Omental fat pad (tissue), 4 donors: ENCODE data around the gene NFIB. TPM values are rescaled to one million over a fixed set of nuclear protein-coding genes. Genes with fewer than 3 reads are reported as not detected.

Experiments
- ATAC-seq: fragments of 150-250 bp; one replicate; pipeline ENCODE4 v1.9.1; 2016; ENCODE audit warnings: mild to moderate bottlenecking, moderate library complexity; ENCODE audit not compliant: low FRiP score
- DNase-seq: peaks from one replicate; pipeline ENCODE4 v3.0.0-alpha.2; 2019; ENCODE audit warnings: low spot score
- total RNA-seq, 4 donors: library from RNA; depleted of rRNA; stranded (reverse); fragments of >200 nt; gene quantifications; one replicate each; pipeline ENCODE4 v1.1.0, GENCODE V29; 2016
- TF ChIP-seq, protein P1 (sequence below), 3 donors: fragments of 450-650 bp; IDR thresholded peaks; one replicate each; pipeline ENCODE4 v1.5.1; 2016 to 2017; ENCODE audit warnings: antibody characterized with exemption in 3 of 3, mild to moderate bottlenecking in 3 of 3, moderate library complexity in 2 of 3

NFIB gene
- total RNA-seq, 4 donors from 2014 or later, result 55.1 to 265 (median 106) TPM

DNA sequence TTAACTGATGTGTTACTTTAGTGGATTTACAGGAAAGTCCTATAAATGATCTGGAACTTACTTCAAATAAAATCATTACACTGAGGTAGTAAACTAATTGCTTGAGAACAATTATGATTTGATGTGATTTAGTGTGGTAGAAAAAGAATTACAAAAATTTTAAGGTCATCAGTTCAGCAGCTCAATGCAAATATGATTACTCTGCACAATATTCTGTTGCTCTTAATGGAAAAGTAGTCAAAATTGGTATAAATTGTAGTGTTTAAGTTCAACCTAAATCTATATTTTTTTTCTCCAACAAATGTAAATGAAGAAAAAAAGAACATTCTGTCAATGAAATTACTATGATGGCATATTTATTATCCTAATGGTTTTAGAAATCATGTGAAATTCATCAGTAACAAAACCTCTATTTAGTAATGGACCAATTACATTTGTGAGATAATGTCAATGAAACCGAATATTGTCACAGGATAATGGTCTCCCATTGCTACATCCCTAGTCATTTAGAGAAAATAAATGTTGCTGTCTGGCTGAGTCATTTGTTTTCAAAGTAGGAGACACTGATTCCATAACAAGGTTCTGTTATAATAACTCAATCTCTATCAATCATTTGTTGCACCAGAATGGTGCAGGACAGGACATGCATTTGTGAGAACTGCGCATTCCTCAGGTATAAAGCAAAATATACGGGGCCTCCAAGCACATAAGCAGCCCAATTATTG lies 177.1 kb downstream of the NFIB start:
- ATAC-seq (no peak), DNase-seq (no peak)
- TF ChIP-seq, protein P1, sequence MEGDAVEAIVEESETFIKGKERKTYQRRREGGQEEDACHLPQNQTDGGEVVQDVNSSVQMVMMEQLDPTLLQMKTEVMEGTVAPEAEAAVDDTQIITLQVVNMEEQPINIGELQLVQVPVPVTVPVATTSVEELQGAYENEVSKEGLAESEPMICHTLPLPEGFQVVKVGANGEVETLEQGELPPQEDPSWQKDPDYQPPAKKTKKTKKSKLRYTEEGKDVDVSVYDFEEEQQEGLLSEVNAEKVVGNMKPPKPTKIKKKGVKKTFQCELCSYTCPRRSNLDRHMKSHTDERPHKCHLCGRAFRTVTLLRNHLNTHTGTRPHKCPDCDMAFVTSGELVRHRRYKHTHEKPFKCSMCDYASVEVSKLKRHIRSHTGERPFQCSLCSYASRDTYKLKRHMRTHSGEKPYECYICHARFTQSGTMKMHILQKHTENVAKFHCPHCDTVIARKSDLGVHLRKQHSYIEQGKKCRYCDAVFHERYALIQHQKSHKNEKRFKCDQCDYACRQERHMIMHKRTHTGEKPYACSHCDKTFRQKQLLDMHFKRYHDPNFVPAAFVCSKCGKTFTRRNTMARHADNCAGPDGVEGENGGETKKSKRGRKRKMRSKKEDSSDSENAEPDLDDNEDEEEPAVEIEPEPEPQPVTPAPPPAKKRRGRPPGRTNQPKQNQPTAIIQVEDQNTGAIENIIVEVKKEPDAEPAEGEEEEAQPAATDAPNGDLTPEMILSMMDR (IDR thresholded peaks at IDR 0.05), result no peak

DNA sequence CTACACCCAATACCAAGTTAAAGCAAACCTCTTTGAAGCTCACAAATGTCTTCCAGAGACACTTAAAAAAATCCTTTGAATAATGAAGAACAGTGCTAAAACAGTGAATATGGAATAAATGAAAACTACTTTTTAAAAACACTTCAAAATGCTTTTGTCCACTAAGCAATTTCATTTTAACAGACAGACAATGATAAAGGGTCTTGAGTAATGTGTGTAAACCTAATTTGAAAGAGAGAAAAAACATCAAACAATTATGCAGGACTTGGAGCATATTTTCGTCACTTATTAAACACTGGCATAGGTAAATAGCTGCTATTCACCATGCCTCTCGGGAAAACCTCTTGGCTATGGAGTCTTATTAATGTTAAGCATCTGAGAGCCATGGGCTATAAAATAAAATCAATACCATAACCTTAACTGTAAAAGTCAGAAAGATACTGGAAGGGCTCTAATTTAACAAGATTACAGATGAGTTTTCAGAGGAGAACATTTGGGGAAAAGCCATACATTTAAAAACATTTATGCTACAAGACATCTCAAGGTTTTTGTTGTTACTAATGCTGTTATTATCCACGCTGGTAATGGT lies 177.8 kb downstream of the NFIB start:
- ATAC-seq (no peak), DNase-seq (no peak)
- TF ChIP-seq, protein P1 (IDR thresholded peaks at IDR 0.05), result no peak

DNA sequence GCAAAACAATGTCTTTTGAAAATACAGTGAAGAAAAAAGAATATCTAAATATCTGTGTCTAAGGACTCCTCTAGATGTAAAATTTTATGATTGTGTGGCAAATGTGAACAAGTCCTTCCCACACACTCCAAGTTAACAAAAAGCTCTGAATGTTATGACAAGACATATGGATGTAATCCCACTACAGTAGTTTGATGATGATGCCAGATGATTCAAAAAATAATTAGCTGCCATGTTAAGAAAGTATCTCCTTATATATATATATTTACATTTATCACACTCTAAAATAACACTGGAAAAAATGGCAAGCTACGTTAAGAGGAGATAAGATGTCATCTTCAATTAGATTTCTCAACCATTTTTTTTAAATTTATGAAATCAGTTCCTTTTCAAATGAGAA lies 178.5 kb downstream of the NFIB start:
- TF ChIP-seq, protein P1 (IDR thresholded peaks at IDR 0.05), result no peak
- ATAC-seq, result no peak
- DNase-seq, result no peak

DNA sequence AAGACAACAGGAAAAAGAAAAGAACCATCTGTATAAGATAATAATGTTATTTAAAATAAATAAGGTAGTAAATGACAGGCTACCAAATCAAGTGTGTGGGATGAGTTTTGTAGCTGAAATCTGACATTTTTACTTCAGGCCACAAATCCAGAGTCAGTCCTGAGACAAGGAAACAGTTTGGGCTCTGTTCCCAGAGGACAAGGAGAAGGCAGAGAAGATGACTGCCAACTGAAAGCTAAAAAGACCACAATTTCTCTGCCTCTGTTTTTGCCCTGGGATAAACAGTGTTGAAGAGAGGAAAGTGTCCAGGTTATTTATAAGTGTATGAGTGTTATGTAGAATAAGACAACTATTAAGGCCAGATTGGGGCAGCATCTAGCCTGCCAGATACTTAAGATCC lies 180.5 kb downstream of the NFIB start:
- DNase-seq (no peak), ATAC-seq (no peak)
- TF ChIP-seq, protein P1 (IDR thresholded peaks at IDR 0.05), result no peak

DNA sequence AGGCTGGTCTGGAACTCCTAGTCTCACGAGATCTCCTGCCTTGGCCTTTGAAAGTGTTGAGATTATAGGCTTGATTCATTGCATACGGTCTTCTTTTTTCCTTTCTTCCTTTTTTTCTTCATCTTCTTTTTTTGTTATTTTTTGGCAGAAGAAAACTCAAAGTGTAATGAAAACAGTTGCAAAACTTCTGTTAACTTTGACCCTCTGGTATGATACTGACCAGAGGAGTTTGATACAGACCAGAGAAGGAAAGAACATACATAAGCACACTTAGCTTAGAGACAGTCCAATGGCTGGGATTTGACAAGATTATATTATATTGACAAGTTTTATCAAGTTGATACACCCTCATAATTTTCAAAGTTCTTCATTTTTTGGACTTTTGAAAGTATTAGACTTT lies 181.2 kb downstream of the NFIB start:
- no peak for ATAC-seq
- DNase-seq, result no peak
- TF ChIP-seq, protein P1 (IDR thresholded peaks at IDR 0.05), result no peak

DNA sequence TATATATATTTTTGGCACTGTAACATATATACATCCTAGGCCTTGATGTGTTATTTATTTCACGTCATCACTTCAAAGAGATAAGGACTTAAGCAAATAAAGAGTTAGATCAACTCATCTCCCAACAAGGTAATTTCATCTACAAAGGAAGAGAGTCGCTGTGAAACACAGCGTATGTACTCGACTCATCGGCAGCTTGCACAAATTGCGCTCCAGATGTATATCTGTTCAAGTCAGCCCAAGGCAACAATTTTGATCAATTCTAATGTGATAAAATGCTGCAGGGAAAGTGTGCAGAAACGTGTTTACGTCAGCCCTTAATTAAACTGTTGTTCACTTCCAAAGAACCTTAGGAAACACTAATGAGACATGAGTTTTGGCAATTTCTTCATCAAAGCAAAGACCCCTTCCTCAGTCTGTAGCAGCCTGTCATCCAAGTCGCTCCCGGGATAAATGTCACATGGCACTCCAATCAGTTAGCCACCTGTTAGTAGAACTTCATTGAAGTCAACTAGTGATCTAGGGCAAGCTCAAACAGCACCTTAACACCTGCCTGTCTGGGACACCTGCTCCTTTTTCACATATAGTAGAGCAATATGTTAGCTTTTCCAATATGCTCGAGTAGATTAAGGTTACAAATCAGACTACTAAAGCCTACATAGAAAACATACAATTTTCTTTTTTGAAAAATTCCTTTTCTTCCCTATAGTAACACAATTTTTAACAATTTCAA lies 182.4 kb downstream of the NFIB start:
- TF ChIP-seq, protein P1 (IDR thresholded peaks at IDR 0.05), result no peak
- no peak for ATAC-seq
- DNase-seq, result no peak
